ENCODE results near the gene TMEM97.

TMEM97 gene

GRCh38 chr17:28365487-28365886, 46.5 kb downstream of the TMEM97 start:
- no peak for DNase-seq (ENCODE audit: low spot score)

- no peak for DNase-seq (ENCODE audit: low spot score)
Measured at GRCh38 chr17:28366605-28367004, 47.6 kb downstream of the TMEM97 start.

GRCh38 chr17:28367641-28368305, 48.8 kb downstream of the TMEM97 start:
- DNase-seq (ENCODE audit: low spot score) = no peak

GRCh38 chr17:28368306-28368831, 49.4 kb downstream of the TMEM97 start:
- no peak for DNase-seq (ENCODE audit: low spot score)

GRCh38 chr17:28368915-28369683, 50.1 kb downstream of the TMEM97 start:
- DNase-seq (ENCODE audit: low spot score) = no peak

GRCh38 chr17:28369684-28370034, 50.7 kb downstream of the TMEM97 start:
- no peak for DNase-seq (ENCODE audit: low spot score)

GRCh38 chr17:28370035-28370743, 51.2 kb downstream of the TMEM97 start, which contains the start of gene VTN:
TSS of gene VTN (minus strand) at chr17:28370307. CDS start at chr17:28370203, 104 bp downstream.
- peak; percentile 29 for DNase-seq (ENCODE audit: low spot score)

GRCh38 chr17:28370744-28371103, 51.7 kb downstream of the TMEM97 start:
- no peak for DNase-seq (ENCODE audit: low spot score)

- peak; percentile 71 for DNase-seq (ENCODE audit: low spot score)
Measured at GRCh38 chr17:28371245-28372202, 52.5 kb downstream of the TMEM97 start, which contains the start of gene SARM1. TSS of gene SARM1 (plus strand) at chr17:28371694. CDS start at chr17:28372033, 339 bp downstream.

GRCh38 chr17:28372203-28372944, 53.4 kb downstream of the TMEM97 start:
- no peak for DNase-seq (ENCODE audit: low spot score)

GRCh38 chr17:28372945-28373274, 53.9 kb downstream of the TMEM97 start:
- DNase-seq (ENCODE audit: low spot score) = no peak

Data from SW480 (cell line).